Measurements from ENCODE around the gene CTU2. TPM values are rescaled to one million over a fixed set of nuclear protein-coding genes. Genes with fewer than 3 reads are reported as not detected.

The CTU2 gene
- total RNA-seq, 1 experiment from 2014 or later: 52.4 TPM

- TF ChIP-seq ERG (CRISPR knock-in tag; IDR thresholded peaks at IDR 0.05): no peak
- TF ChIP-seq E2F1 (CRISPR knock-in tag; IDR thresholded peaks at IDR 0.05): no peak
- no peak for TF ChIP-seq CTCF (IDR thresholded peaks at IDR 0.05)
- no peak for TF ChIP-seq HMGXB4 (CRISPR knock-in tag; IDR thresholded peaks at IDR 0.05)
- TF ChIP-seq SOX15 (CRISPR knock-in tag; IDR thresholded peaks at IDR 0.05): no peak
- TF ChIP-seq ARID4B (CRISPR knock-in tag; IDR thresholded peaks at IDR 0.05; ENCODE audit: borderline replicate concordance): no peak
- TF ChIP-seq ZNF121 (CRISPR knock-in tag; IDR thresholded peaks at IDR 0.05): no peak
Observed at GRCh38 chr16:88681709-88682451, 24.4 kb upstream of the CTU2 start (continued).

GRCh38 chr16:88684569-88685155 lies 21.6 kb upstream of the CTU2 start:
- ChIA-PET CTCF (interaction anchor here (0.9 to 5.8 kb wide), 18 partner anchors 12 to 178 kb away, joined by 3 to 111 read pairs (median 6); partner anchors contain the start of genes GALNS, IL17C, MVD and TRAPPC2L), POLR2A (no interaction called here)
- Mint-ChIP-seq H3K27me3 (ENCODE audit: low read depth) (peaks cover 28% of the 10 kb centered on the region), H3K4me1 (peaks cover 15% of the 10 kb centered on the region), H3K9me3 (no peaks in the 10 kb centered on the region), H3K4me3 (peak overlapping the region; percentile 74), H3K27ac (no peak overlapping the region), H3K36me3 (peaks cover 2% of the 10 kb centered on the region; the same call in 1 of the 2 replicates)
- no peak for TF ChIP-seq E2F4 (CRISPR knock-in tag; IDR thresholded peaks at IDR 0.05; ENCODE audit: borderline replicate concordance, low read depth)
- no peak for TF ChIP-seq NFE2L1 (CRISPR knock-in tag; IDR thresholded peaks at IDR 0.05)
- no peak for TF ChIP-seq SOX15 (CRISPR knock-in tag; IDR thresholded peaks at IDR 0.05)
- no peak for ATAC-seq
- DNase-seq (ENCODE audit: low spot score): no peak
